Measurements from ENCODE around the gene BLOC1S2.

DNA sequence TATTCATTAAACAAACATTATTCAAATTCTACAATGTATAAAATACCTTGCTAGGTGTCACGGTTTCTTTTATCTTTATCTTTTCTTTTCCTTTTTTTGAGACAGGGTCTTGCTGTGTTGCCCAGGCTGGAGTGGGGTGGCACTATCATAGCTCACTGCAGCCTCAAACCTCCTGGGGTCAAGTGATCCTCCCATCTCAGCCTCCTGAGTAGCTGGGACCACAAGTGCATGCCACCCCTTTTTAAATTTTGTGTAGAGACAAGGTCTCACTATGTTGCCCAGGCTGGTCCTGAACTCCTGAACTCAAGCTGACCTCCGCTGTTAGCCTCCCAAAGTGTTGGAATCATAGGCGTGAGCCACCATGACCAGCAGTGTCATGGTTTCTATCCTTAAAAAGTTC lies 17.9 kb upstream of the BLOC1S2 start:
- TF ChIP-seq, protein P1, sequence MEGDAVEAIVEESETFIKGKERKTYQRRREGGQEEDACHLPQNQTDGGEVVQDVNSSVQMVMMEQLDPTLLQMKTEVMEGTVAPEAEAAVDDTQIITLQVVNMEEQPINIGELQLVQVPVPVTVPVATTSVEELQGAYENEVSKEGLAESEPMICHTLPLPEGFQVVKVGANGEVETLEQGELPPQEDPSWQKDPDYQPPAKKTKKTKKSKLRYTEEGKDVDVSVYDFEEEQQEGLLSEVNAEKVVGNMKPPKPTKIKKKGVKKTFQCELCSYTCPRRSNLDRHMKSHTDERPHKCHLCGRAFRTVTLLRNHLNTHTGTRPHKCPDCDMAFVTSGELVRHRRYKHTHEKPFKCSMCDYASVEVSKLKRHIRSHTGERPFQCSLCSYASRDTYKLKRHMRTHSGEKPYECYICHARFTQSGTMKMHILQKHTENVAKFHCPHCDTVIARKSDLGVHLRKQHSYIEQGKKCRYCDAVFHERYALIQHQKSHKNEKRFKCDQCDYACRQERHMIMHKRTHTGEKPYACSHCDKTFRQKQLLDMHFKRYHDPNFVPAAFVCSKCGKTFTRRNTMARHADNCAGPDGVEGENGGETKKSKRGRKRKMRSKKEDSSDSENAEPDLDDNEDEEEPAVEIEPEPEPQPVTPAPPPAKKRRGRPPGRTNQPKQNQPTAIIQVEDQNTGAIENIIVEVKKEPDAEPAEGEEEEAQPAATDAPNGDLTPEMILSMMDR (IDR thresholded peaks at IDR 0.05; ENCODE audit: low read depth, low read length), result no peak
- TF ChIP-seq POLR2A (IDR thresholded peaks at IDR 0.05; ENCODE audit: extremely low read depth, insufficient read length), result no peak

Data from NB4 (cell line).